Measurements from ENCODE around the gene GPR108.

- TF ChIP-seq CTCF (IDR thresholded peaks at IDR 0.05) (no peak), POLR2A (IDR thresholded peaks at IDR 0.05) (no peak)
These were observed 25.1 kb downstream of the GPR108 start for GRCh38 chr19:6712231-6712630.
